Ishikawa (cell line): ENCODE results near the gene PREPL.

Experiments used
- CEBPB ChIP-seq: IDR thresholded peaks from 2 replicates; pipeline ENCODE4 v1.6.1; 2012
- CREB1 ChIP-seq: IDR thresholded peaks from 2 replicates; pipeline ENCODE4 v1.6.1; 2012; ENCODE audit warnings: low read depth
- EGR1 ChIP-seq: IDR thresholded peaks from 2 replicates; pipeline ENCODE4 v1.6.1; 2012
- EP300 ChIP-seq: IDR thresholded peaks from 2 replicates; pipeline ENCODE4 v1.6.1; 2012; ENCODE audit warnings: borderline replicate concordance
- FOXM1 ChIP-seq: IDR thresholded peaks from 2 replicates; pipeline ENCODE4 v1.6.1; 2012; ENCODE audit warnings: low read depth, borderline replicate concordance
- MAX ChIP-seq: IDR thresholded peaks from 2 replicates; pipeline ENCODE4 v1.6.1; 2012
- NFIC ChIP-seq: IDR thresholded peaks from 2 replicates; pipeline ENCODE4 v1.6.1; 2012
- RAD21 ChIP-seq: IDR thresholded peaks from 2 replicates; pipeline ENCODE4 v1.6.1; 2012; ENCODE audit warnings: low read depth
- REST ChIP-seq: IDR thresholded peaks from 2 replicates; pipeline ENCODE4 v1.6.1; 2012; ENCODE audit warnings: low read depth, mild to moderate bottlenecking
- TAF1 ChIP-seq: IDR thresholded peaks from 2 replicates; pipeline ENCODE4 v1.6.1; 2012; ENCODE audit warnings: low read depth, mild to moderate bottlenecking
- TCF12 ChIP-seq: IDR thresholded peaks from 2 replicates; pipeline ENCODE4 v1.6.1; 2012; ENCODE audit warnings: low read depth
- TEAD4 ChIP-seq: IDR thresholded peaks from 2 replicates; pipeline ENCODE4 v1.6.1; 2012
- USF1 ChIP-seq: IDR thresholded peaks from 2 replicates; pipeline ENCODE4 v1.6.1; 2012
- YY1 ChIP-seq: IDR thresholded peaks from 2 replicates; pipeline ENCODE4 v1.6.1; 2012; ENCODE audit warnings: low read depth
- ZBTB7A ChIP-seq: IDR thresholded peaks from 2 replicates; pipeline ENCODE4 v1.6.1; 2012; ENCODE audit warnings: low read depth

Gene PREPL

GRCh38 chr2:44291281-44292248, 69.7 kb downstream of the PREPL start:
- no peak for TF ChIP-seq MAX
- no peak for TF ChIP-seq TAF1
- TF ChIP-seq USF1: no peak
- no peak for TF ChIP-seq ZBTB7A
- no peak for TF ChIP-seq FOXM1
- no peak for TF ChIP-seq CREB1
- TF ChIP-seq TEAD4: peak; percentile 27; the same call in 1 of the 2 replicates
- TF ChIP-seq YY1: no peak
- TF ChIP-seq EGR1: peak; percentile 39; the same call in 1 of the 2 replicates
- TF ChIP-seq RAD21: peak; percentile 91
- no peak for TF ChIP-seq REST
- no peak for TF ChIP-seq TCF12
- 0 out of 2 replicates have a peak, but pooled peaks have one; percentile 42 for TF ChIP-seq NFIC
- no peak for TF ChIP-seq EP300
- TF ChIP-seq CEBPB: no peak

- TF ChIP-seq CEBPB: no peak
- no peak for TF ChIP-seq YY1
- TF ChIP-seq NFIC: no peak
- no peak for TF ChIP-seq REST
These were observed 71.0 kb downstream of the PREPL start for GRCh38 chr2:44290261-44290660.

GRCh38 chr2:44286884-44287638, 74.2 kb downstream of the PREPL start:
- TF ChIP-seq MAX (no peak), TAF1 (no peak), EGR1 (no peak), FOXM1 (no peak), CEBPB (no peak), RAD21 (no peak)

GRCh38 chr2:44286119-44286883, 75.0 kb downstream of the PREPL start:
- no peak for TF ChIP-seq RAD21
- no peak for TF ChIP-seq TCF12
- TF ChIP-seq EGR1: no peak
- TF ChIP-seq CEBPB: no peak
- TF ChIP-seq USF1: no peak
- no peak for TF ChIP-seq TEAD4
- TF ChIP-seq TAF1: no peak
- TF ChIP-seq NFIC: no peak
- TF ChIP-seq CREB1: no peak

GRCh38 chr2:44285174-44285573, 76.1 kb downstream of the PREPL start:
- TF ChIP-seq EP300 (no peak), CREB1 (no peak), TEAD4 (no peak), CEBPB (no peak), RAD21 (no peak), ZBTB7A (no peak), TCF12 (no peak), NFIC (no peak), EGR1 (no peak), MAX (no peak), REST (no peak), TAF1 (no peak), USF1 (no peak), FOXM1 (no peak), YY1 (no peak)
